GM12873 (cell line): ENCODE measurements around the gene RNU5B-1.

ENCODE experiments used
- CTCF ChIP-seq: IDR thresholded peaks from 2 replicates; pipeline ENCODE4 v1.5.1; 2012; ENCODE audit warnings: low read depth, mild to moderate bottlenecking, moderate library complexity, low read length, control low read depth; ENCODE audit not compliant: insufficient read depth; ENCODE audit errors: missing control alignments

RNU5B-1 gene

GRCh38 chr15:65305776-65306175 is 1.3 kb downstream of the RNU5B-1 start:
- no peak for TF ChIP-seq CTCF

- no peak for TF ChIP-seq CTCF
These were observed 2.1 kb downstream of the RNU5B-1 start for GRCh38 chr15:65306551-65306950.

DNA sequence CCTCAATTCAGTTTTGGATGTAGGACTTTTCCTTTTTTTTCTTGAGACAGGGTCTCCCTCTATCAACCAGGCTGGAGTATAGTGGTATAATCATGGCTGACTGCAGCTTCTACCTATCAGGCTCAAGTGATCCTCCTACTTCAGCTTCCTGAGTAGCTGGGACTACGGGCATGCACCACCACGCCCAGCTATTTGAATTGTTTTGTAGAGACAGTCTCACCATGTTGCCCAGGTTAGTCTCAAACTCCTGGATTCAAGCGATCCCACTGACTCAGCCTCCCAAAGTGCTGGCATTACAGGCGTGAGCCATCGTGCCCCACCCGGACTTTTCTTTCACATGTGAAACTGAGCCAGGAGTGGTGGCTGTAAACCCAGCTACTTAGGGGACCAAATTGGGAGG is 3.5 kb downstream of the RNU5B-1 start:
- no peak for TF ChIP-seq CTCF

DNA sequence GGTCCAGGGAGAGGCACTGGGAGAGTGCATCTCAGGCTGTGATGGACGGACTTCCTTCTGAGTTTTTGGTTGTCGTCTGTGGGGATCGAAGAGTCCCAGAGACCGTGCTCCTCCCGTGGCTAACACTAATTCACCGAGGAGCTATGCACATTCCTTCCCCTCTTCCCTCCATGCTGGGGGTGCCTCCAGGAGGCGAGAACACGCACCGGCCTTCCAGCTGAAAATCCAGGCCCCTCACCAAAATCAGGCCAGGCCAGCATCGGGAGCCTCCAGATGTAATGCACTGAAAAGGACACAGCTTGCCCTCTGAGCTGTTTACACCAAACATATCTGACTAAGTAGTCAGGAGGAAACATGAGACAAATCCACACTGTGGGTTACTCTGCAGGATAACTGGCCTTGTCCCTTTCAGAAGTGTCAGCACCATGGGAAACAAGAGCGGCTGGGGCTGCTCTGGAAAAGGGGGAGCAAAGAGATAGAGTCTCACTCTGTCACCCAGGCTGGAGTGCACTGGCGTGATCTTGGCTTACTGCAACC is 5.5 kb downstream of the RNU5B-1 start:
- TF ChIP-seq CTCF, result no peak

DNA sequence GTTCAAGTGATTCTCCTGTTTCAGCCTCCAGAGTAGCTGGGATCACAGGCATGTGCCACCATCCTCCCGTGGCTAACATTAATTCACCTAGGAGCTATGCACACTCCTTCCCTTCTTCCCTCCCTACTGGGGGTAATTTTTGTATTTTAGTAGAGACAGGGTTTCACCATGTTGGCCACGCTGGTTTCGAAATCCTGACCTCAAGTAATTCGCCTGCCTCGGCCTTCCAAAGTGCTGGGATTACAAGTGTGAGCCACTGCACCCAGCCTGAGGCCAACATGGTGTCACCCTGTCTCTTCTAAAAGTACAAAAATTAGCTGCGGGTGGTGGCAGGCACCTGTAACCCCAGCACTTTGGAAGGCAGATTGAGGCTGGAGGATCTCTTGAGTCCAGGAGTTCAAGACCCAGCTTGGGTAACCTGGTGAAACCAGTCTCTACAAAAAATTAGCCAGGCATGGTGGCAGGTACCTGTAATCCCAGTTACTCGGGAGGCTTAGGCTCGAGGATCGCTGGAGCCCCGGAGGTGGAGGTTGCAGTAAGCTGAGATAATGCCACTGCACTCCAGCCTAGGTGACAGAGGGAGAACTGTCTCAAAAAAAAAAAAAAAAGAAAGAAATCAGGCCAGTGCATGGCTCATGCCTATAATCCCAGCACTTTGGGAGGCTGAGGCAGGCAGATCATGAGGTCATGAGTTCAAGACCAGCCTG is 6.1 kb downstream of the RNU5B-1 start:
- no peak for TF ChIP-seq CTCF

DNA sequence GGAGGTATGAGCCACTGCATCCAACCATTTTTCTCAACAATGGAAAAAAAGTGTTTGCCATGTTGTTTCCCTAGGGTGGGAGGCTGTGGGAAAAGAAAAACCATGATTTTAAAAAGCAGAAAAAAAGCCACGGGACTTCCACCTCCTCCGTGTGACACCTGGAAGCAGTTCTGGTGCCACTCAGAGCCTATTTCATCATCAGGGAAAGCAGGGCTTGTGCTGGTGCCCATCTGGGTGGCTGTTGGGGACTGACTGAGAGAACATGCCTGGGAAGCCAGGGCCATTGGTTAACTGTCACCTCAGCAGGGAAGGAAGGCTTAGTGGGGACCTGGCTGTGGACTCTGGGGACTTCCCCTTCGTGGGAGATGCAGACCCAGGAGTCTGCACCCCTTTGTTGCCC is 7.3 kb downstream of the RNU5B-1 start:
- no peak for TF ChIP-seq CTCF

DNA sequence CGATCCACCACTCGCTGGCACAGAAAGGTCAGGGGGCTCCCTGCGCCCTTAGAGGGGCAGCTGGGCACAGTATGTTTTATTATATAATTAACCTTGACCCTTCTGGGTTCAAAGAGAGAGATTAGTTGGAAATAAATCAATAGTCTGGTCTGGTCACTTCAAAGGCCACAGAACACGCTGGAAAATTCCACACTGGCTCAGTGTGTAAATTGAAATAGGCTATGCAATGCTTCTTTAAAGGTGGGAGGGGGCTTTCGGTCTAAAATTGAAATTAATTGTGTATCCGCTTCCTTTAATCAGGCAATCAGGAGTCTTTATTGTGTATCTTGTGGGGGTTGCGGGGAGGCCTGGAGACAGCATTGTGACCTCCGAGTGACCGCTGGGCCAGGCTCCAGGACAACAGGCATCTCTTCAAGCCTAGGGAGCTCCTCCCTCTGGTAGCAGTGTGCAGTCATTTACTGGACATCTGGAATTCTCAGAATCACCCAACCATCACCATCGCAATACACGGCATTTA is 8.0 kb downstream of the RNU5B-1 start:
- no peak for TF ChIP-seq CTCF
